Activated CD4-positive, alpha-beta T cell treated with anti-CD3 and anti-CD28 coated beads, Interleukin-2, amount 50 U/mL, for 16 hours (primary cell): ENCODE data around the gene C10orf95.
"Not testable (repeated sequence)": the region's sequence is repeated elsewhere in the genome, so short reads cannot be mapped to it uniquely, and the experiment has no call there.

Experiments
- DNase-seq: peaks from one replicate; pipeline ENCODE4 v3.0.0-alpha.2; 2020

Gene C10orf95, protein sequence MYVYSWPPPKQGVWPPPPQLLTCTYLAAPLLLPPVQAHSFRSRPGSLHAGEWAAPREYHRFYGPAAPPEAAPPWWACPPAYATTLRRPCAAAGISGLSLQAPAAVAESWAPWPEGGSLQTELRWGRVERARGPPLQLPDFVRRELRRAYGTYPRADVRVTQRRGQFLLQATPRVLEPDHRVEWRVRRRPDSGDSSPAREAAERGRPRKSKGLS

DNA sequence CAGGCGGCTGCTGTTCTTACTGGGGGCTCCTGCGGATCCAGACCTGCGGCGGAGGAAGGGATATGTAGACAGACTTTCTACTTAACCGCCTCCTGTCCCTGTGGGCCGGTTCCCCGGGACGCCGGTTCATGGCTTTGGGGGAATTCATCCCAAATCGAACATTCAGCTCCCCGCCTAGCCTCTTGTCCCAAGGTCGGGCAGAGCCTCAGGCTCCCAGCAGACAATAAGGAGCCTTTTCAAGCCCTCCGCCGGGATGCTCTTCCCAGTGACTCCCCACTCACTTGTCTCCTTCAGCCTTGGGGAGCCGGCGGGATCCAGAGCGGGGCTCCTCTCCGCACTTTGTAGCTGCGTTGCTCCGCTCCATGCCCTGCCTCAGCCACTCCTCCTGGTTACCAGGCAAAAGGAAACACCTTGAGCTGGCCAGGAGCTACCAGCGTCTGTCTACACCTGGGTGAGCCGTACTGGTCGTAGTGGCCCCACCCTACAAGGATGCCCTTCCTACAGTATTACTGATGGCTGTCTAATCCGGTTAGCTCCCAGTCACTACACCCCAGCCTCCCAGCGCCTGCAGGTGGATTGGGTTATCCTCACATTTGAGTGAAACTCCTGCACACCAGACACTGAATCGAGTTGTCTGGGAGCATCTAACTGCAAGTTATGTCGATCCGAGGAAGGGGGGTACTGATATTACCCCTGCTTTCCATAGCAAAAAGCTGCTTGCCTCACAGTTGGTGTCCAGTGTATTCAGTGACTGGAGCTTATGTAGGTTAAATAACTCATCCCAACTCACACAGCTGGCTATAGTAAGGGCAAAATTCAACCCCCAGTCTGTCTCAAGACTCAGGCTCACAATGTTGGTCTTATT is at the start of gene C10orf95:
Gene C10orf95, minus strand, starts transcription at position 439 of the 865 bp plus-strand sequence. CDS start 450 bp downstream, outside the sequence.
- DNase-seq: no peak

DNA sequence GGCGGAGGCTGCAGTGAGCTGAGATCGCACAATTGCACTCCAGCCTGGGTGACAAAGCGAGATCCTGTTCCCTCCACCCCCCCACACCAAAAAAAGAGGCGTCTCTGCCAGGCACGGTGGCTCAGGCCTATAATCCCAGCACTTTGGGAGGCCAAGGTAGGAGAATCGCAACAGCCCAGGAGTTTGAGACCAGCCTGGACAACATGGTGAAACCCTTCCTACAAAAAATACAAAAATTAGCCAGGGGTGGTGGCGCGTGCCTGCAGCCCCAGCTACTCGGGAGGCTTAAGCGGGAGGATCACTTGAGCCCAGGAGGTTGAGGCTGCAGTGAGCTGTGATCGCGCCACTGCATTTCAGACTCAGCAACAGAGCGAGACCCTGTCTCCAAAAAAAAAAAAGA is 49.3 kb upstream of the C10orf95 start:
- not testable (repeated sequence) for DNase-seq

DNA sequence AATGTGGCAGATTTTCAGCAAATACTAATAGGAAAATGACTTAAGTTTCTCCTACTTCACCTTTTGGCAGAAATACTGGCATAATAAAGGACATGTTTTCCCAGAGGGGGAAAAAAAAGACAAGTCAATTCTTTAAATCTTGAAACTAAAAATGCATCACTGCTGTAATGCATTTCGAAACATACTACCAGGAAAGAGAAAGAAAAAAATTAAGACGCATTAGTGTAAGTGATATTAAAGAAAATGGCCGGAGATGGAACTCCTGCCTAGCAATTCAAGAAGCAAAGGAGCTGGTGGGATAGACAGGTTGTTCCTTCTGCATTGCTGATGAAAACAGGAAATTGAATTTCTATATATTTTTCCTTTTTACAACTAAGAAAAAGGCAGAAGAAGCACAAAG is 48.0 kb upstream of the C10orf95 start:
- no peak for DNase-seq

DNA sequence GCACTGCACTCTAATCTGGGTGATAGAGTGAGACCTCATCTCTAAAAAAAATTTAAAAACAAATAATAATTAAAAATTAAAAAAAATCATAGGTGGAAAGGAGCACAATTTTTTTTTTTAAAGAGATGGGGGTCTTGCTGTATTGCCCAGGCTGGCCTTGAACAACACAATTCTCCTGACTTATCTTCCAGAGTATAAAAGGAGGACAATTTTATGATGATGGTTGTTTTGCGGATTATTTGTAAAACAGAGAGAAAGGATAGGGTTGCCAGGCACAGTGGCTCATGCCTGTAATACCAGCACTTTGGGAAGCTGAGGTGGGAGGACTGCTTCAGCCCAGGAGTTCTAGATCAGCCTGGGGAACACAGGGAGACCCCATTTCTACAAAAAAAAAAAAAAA is 46.2 kb upstream of the C10orf95 start:
- DNase-seq: no peak

DNA sequence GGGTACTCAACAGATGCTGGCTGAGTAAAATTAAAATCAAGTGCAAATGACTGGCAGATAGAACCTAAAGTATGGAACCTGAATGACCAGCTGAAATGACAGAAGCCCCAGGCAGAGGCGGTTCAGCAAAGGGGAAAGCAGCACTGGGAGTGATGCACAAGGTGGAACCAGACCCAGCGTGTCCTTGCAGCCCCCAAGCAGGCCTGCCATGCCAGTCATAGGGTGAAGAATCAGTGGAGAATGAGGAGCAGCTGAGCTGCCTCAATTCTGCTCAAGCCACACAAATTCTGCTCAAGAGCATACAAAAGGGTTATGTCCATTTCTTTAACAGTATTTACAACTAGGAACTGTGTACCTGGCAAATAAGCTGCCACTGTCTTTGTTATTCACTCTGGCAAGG is 42.4 kb upstream of the C10orf95 start:
- DNase-seq: no peak

DNA sequence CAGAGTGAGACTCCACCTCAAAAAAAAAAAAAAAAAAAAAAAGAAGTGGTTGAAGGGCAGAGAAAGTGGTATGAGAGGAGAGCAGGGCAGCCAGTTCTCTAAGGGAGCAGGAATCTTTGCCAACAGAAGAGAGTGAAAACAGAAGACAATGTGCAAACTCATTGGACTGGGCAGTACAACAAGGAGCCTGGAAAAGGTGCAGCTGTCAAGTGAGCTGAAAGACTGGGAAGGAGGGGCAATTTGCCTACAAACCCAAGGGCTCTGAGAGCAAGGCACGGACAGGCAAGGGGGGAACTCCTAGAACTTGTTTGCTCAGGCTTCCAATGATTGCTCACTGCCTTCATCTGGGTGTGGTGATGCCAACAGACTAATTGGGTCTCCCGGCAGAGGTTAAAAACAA is 41.6 kb upstream of the C10orf95 start:
- no peak for DNase-seq

DNA sequence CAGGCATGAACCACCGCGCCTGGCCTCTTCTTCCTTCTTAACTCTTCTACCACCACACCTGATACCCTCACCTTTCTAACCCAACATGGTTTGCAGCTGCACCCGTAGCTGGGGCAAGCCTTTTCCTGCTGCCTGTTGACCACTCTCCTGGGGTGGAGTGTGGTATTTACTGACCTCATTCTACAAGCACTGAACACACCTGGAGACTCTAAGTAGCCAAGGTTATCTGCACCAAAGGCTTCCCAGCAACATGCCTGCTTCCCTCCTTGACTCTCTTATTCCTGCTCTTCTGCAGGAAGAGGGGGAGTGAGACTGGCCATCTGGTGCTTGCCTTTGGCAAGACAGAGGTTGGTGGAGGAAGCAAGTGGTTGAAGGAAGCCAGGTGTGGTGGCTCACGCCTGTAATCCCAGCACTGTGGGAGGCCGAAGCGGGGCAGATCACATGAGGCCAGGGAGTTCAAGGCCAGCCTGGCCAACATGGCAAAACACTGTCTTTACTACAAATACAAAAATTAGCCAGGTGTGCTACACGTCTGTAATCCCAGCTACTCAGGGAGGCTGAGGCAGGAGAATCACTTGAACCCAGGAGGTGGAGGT is 41.1 kb upstream of the C10orf95 start:
- DNase-seq: no peak

DNA sequence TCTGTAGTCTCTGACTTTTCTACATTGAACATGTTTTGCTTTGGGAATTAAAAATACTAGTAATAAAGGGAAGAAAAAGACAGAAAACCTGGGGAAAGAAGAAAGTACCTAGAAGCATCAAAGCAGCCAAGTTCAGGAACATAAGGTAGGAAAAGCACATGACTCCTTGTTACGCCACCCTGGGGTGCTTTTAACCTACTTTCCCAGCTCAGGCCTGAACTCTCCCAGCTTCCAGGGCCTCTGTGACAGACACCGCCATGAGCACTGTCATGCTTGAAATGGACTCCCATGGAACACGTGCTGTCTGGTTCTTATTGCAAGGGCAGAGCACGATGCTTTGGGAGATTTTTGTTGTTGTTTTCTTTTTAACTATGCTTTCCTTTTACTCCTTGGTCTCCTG is 39.8 kb upstream of the C10orf95 start:
- no peak for DNase-seq

DNA sequence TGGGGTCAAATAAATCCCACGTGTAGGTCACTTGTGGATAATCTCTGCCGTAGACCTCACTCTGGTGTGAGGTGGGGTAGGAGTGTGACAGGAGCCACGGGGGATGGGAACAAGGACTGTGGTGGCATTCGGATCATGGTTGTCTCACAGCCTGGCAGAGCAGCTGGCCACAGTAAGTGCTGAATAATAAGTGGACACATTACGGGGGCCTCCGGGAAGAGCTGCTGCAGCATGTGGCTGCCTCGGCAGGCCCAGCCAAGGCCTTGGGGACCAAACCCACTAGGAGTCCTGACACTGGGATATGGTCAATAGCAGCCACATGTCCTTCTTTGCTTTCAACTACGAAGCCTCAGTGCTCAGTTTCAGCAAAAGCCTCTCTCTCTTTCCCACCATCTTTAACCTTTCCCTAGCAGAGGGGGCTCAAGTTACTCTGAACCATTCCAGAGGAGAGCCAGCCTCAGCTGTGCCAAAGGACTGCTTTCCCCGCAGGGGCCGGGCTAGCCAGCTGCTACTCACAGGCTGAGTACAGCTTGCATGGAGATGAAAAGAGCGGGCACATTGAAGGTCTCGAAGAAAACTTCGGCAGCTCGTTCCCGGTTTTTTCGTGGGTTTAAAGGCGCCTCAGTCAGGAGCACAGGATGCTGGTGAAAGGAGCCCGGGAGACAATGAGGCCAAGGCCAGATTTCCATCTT is 33.9 kb upstream of the C10orf95 start:
- no peak for DNase-seq

DNA sequence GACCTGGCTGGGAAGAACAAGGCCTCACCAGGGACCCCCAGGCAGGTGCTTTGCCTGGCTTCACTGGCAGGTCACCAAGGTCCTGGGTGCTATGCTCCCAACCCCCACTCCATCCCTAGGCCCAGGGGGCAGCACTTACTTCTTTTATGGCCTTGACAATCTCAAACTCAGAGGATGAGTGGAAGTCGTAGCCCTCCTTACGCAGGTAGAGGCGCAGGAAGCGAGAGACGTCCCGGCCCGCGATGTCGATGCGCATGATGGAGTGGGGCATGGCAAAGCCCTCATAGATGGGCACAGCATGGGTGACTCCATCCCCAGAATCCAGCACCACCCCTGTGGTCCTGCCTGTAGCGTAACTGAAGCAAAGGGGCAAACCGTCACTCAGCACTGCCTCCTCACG is 32.7 kb upstream of the C10orf95 start:
- no peak for DNase-seq

DNA sequence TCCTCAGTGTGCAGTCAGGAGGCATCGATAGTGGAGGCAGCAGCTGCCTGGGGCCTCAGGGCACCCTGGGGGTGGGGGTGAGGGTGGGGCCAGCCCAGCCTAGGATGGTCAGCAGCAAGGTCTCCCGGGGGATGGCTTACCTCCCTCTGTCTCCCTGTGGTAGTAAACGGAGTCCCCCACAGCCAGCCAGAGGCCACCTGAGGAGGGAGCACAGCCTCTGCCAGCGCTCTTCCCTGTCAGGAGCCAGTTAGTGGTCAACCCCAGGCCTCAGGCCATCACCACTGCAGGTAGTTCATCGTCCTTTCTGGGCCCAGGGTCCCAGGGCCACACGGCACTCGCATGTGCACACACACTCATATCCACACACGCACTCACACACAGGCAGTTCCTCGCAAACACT is 29.1 kb upstream of the C10orf95 start:
- DNase-seq: no peak

DNA sequence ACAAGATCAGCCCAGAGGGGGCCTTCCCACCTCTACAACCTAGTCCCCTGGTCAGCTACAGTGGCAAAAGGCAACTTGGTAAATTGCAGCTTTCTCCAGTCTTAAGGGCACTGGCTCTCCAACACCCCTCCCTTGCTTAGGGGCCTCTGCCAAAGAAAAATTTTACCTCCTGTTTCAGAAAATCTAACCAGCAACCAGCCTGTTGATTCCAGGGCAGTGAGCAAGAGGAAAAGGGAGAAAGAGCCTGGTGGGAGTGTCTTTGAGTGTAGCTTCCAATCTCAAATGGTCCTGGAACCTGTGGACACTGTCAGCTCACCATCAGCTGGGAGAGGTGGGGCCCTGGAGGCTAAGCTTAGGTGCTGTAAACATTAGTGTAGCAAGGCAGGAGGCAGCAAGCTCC is 28.3 kb upstream of the C10orf95 start:
- DNase-seq: no peak

DNA sequence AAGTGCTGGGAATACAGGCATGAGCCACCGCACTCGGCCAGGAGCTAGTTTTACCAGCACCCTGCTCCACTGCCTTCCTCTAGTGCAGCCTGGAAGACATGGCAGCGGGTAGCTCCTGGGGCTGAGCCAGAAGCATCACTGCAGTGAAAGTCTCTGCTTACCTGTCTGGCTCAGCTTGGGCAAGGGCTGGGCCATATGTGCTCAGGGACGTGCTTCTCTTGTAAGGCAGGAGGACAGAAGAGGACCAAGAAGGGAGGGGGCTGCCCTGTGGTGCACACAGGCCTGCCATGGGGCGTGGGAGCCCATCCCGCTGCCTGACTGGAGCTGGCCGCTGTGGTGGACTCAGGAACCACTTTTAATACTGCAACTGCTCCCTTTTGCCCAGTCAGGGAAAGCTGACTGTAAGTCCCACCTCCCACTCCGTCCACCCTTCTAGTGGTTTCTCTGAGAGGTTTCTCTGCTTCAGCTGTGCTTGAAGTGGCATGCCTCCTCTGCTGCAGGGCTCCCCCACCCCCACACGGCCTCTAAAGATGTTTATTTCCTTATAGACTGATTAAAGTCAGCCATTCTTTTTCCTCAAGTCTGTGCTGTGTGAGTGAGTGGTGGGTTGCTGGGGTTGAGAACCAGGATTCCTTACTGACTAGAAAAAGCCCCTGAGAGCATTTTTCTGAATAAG is 25.3 kb upstream of the C10orf95 start:
- no peak for DNase-seq

DNA sequence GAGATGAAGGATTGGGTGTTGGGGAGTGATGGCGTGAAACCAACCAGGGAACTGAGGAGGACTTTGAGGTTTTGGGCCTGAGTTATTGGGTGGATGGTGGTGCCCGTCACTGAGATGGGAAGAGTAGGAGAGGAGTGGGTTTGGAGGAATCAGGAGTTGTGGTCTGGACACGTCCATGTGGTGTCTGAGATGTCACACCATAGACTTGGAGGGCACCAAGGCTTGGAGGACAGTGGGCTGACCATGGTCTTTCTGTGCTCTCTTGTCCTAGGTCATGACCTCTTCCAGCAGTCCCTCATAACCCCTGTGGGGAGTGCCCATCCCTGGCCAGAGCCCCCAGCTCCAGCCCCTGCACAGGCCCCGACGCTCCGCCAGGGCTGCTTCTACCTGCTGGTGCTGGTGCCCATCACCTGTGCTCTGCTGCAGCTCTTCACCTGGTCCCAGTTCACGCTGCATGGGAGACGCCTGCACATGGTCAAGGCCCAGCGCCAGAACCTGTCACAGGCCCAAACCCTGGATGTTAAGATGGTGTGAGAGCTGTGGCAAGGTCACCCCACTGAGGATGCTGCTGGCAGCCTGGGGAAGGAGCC is 24.2 kb upstream of the C10orf95 start:
- no peak for DNase-seq

DNA sequence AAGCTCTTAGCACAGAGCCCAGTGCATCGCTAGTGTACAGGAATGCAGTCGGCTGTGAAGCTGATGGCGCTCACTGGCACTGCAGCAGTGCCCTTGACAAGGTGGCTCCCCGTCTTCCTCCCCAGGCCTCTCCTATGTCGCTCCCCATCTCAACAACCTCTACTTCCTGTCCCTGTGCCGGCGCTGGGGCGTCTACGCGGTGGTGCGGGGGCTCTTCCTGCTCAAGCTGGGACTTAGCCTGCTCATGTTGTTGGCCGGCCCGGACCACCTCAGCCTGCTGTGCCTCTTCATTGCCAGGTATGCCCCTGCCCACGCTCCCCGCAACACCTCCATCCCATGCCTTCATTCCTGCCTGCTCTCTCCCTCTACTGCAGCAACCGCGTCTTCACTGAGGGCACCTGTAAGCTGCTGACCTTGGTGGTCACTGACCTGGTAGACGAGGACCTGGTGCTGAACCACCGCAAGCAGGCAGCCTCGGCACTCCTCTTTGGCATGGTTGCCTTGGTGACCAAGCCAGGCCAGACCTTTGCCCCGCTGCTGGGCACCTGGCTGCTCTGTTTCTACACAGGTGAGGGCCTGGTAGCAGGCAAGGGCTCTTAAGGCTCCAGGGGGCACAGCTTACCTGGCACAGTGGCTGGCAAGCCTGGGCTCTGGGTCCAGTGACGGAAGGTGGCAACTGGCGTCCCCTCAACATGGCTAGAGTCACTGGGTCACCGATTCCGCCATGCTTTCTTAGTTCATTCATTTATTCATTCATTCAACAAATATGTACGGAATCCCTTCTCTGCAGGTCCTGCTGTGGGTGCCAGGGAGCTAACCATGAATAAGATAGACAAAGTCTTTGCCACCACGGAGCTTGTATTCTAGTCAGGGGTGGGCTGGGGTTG is 22.3 kb upstream of the C10orf95 start:
- no peak for DNase-seq

DNA sequence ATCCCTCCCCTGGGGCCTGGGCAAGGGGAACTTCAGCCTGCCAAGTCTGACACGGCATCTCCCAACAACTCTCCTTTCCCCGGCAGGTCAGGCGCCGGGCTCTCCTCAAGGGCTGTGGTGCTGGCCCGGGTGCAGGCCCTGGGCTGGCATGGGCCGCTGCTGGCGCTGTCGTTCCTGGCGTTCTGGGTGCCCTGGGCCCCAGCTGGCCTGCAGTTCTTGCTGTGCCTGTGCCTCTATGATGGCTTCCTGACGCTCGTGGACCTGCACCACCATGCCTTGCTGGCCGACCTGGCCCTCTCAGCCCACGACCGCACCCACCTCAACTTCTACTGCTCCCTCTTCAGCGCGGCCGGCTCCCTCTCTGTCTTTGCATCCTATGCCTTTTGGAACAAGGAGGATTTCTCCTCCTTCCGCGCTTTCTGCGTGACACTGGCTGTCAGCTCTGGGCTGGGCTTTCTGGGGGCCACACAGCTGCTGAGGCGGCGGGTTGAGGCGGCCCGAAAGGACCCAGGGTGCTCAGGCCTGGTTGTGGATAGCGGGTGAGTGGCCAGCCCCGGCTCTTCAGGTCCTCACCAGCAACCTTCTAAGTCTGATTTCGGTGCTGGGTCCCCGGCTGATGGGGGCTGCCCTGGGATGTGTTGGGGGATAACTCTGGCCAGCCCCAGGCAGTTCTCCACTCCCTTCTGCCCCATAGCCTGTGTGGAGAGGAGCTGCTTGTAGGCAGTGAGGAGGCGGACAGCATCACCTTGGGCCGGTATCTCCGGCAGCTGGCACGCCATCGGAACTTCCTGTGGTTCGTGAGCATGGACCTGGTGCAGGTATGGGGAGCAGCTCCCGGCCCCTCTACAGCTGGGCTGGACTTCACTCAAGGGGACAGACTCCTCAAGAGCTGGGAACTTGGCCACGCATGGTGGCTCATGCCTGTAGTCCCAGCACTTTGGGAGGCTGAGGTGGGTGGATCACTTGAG is 19.5 kb upstream of the C10orf95 start:
- DNase-seq: no peak

DNA sequence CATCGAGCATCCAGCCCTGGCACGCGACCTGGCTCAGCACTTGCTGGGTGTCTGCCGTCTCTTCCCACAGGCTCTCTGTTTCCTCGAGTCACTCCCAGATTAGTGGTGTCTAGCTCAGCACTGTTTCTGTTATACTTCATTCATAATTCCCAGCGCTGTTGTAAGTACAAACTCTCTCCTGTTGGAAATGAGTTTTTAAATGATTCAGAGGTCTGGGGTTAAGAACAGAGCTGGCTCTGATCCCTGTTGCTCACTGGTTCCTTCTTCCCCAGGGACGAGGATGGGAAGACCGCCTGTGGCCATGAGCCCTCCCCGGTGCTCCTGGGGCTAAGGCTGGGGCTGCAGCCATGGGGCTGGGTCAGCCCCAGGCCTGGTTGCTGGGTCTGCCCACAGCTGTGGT is 17.3 kb upstream of the C10orf95 start:
- no peak for DNase-seq

DNA sequence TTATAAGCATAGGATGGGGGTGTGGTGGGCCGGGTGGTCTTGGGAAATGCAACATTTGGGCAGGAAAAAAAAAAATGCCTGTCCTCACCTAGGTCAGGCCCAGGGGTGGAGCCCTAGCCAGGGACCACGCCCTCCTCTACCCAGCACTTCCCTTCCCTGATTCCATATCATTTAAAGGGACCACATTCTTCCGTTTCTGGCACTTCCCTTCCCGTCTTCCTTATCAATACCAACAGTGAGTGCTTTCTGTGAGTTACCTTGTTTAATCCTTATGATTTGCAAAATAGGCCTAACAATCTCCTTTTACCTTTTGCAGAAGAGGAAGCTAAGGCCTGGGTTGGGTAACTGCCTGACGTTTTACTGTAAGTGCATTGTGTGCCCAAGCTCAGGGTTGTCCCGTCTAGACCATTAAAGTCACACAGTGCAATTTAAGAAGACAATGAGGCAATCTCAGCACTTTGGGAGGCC is 16.7 kb upstream of the C10orf95 start:
- no peak for DNase-seq

DNA sequence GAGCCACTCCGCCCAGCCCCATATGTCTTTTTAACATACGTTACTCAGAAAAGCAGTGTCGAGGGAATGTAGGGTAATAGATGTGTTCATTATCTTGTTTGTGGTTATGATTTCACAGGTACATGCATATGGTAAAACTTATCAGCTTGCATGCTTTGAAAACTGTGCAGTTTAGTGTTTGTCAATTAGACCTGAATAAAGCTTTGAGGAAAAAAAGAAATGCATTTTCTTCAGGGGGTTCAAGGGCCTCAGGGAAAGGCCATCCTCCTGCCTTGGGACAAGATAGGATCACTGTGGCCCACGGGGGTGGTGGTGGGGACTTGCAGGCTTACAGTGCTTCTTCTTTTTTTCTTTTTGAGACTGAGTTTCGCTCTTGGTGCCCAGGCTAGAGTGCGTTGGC is 16.0 kb upstream of the C10orf95 start:
- no peak for DNase-seq

DNA sequence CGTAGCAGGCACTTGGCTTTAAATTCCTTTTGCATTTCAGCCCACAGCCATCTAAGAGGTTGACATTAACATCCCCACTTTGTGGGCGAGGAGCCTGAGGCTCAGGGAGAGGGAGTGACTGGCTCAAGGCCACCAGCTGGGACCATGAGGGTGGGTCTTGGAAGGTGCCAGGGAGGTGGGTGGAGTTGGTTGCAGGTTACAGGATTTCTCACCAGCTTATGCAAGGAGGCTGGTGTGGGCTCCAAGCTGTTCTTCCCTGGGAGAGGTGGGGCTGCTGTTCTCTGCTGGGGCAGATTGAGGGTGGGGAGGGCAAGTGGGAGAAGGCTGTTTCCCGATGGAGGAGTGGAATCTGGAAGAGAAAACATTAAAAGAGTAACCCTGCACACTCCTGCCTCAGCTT is 14.1 kb upstream of the C10orf95 start:
- DNase-seq: no peak
